H1 (cell line): ENCODE measurements around the gene ACACA. TPM values are rescaled to one million over a fixed set of nuclear protein-coding genes. Genes with fewer than 3 reads are reported as not detected.

ENCODE experiments used
- CTCF ChIA-PET: fragments of 300-600 bp; sonication (Branson Sonifier 250); formaldehyde crosslinking; loops from one replicate; lab custom pipeline; 2021; ENCODE audit not compliant: partially characterized antibody; lab: Charles Lee
- POLR2A ChIA-PET: fragments of 300-600 bp; sonication (Branson Sonifier 250); formaldehyde crosslinking; loops from one replicate; lab custom pipeline; 2021; ENCODE audit warnings: inconsistent platforms; ENCODE audit not compliant: partially characterized antibody; lab: Charles Lee
- DNase-seq, 2 experiments: peaks; one replicate each; pipeline versions ENCODE4 v3.0.0 to v3.0.0-alpha.2; 2010 to 2022; ENCODE audit warnings: low spot score in 2 of 2, low read depth in 1 of 2, mixed read lengths in 1 of 2
- FAIRE-seq: peaks from 2 replicates; lab custom pipeline; 2011; peaks lifted over from hg19 to GRCh38; lab: Jason Lieb, UNC
- H2AFZ ChIP-seq: 2 replicates; pipeline ENCODE4 v1.8.1; 2012; ENCODE audit warnings: low read length, inconsistent platforms
- H2AK5ac ChIP-seq: 2 replicates; pipeline ENCODE4 v1.6.1; 2013; ENCODE audit warnings: low read depth, low read length
- H2BK120ac ChIP-seq: replicated peaks from 2 replicates; pipeline ENCODE3; 2013; ENCODE audit warnings: low read depth, low read length, inconsistent platforms
- H2BK12ac ChIP-seq: 2 replicates; pipeline ENCODE4 v1.6.1; 2013; ENCODE audit warnings: low read depth, low read length
- H2BK15ac ChIP-seq: 2 replicates; pipeline ENCODE4 v1.6.1; 2013; ENCODE audit warnings: low read length
- H2BK20ac ChIP-seq: 2 replicates; pipeline ENCODE4 v1.6.1; 2013; ENCODE audit warnings: low read length
- H2BK5ac ChIP-seq: 2 replicates; pipeline ENCODE4 v1.6.1; 2013; ENCODE audit warnings: low read depth, low read length
- H3K14ac ChIP-seq: 2 replicates; pipeline ENCODE4 v1.6.1; 2013; ENCODE audit warnings: inconsistent platforms; ENCODE audit not compliant: insufficient read length
- H3K18ac ChIP-seq: 2 replicates; pipeline ENCODE4 v1.6.1; 2013; ENCODE audit warnings: low read length; ENCODE audit errors: extremely low read depth
- H3K23ac ChIP-seq: 2 replicates; pipeline ENCODE4 v1.6.1; 2013; ENCODE audit warnings: inconsistent platforms; ENCODE audit not compliant: insufficient read length
- H3K23me2 ChIP-seq: 2 replicates; pipeline ENCODE4 v1.6.1; 2013; ENCODE audit warnings: low read depth, low read length
- H3K27ac ChIP-seq: 2 replicates; pipeline ENCODE4 v1.6.1; 2011; ENCODE audit warnings: low read depth, low read length, inconsistent platforms
- H3K27me3 ChIP-seq, 4 experiments: replicated peaks in 1 of 4; 1 replicate in 1 of 4; 2 replicates in 3 of 4; pipeline versions ENCODE4 v1.6.1 to v1.8.1; 2011 to 2013; ENCODE audit warnings: low read length in 3 of 4, mild to moderate bottlenecking in 3 of 4, inconsistent platforms in 2 of 4, mixed read lengths in 2 of 4, moderate library complexity in 1 of 4; ENCODE audit not compliant: control insufficient read depth in 3 of 4, insufficient read depth in 3 of 4; ENCODE audit errors: extremely low read depth in 1 of 4
- H3K36me3 ChIP-seq, 4 experiments: 2 replicates each; pipeline versions ENCODE4 v1.6.1 to v1.8.1; 2011 to 2013; ENCODE audit warnings: mild to moderate bottlenecking in 4 of 4, low read length in 3 of 4, moderate library complexity in 2 of 4, control low read depth in 1 of 4, inconsistent platforms in 1 of 4; ENCODE audit not compliant: insufficient read depth in 4 of 4, control insufficient read depth in 2 of 4
- H3K4ac ChIP-seq: replicated peaks from 2 replicates; pipeline ENCODE3; 2013; ENCODE audit warnings: low read length, low read depth, mixed read lengths, inconsistent platforms; ENCODE audit not compliant: insufficient read length
- H3K4me1 ChIP-seq, 4 experiments: replicated peaks in 1 of 4; 1 replicate in 1 of 4; 2 replicates in 3 of 4; pipeline versions ENCODE4 v1.6.1 to v1.8.1; 2011 to 2013; ENCODE audit warnings: low read length in 3 of 4, inconsistent platforms in 2 of 4, mixed read lengths in 1 of 4; ENCODE audit not compliant: insufficient read depth in 4 of 4, control insufficient read depth in 3 of 4
- H3K4me2 ChIP-seq, 2 experiments: 2 replicates each; pipeline versions ENCODE4 v1.6.1 to v1.8.1; 2011 to 2013; ENCODE audit warnings: low read depth in 2 of 2, low read length in 2 of 2, control low read depth in 1 of 2, inconsistent platforms in 1 of 2, mild to moderate bottlenecking in 1 of 2; ENCODE audit not compliant: insufficient read depth in 1 of 2
- H3K4me3 ChIP-seq, 4 experiments: fragments of 200-600, 300-600 bp in 1 of 4; sonication (generic), shearing (Covaris generic), sonication (Bioruptor Twin) in 1 of 4; 2 replicates each; pipeline versions ENCODE4 v1.5.1 to v1.8.1; 2011 to 2016; ENCODE audit warnings: low read length in 4 of 4, low read depth in 3 of 4, control low read depth in 2 of 4, inconsistent platforms in 2 of 4, mild to moderate bottlenecking in 2 of 4, mixed read lengths in 1 of 4, moderate library complexity in 1 of 4; ENCODE audit not compliant: insufficient read depth in 2 of 4; ENCODE audit errors: extremely low read depth in 1 of 4
- H3K56ac ChIP-seq: replicated peaks from 2 replicates; pipeline ENCODE3; 2013; ENCODE audit warnings: low read depth, mild to moderate bottlenecking, mixed read lengths, low read length, inconsistent platforms; ENCODE audit not compliant: insufficient read length
- H3K79me1 ChIP-seq: 2 replicates; pipeline ENCODE4 v1.6.1; 2013; ENCODE audit warnings: low read depth, low read length, control low read depth
- H3K79me2 ChIP-seq, 2 experiments: 2 replicates each; pipeline versions ENCODE4 v1.6.1 to v1.8.1; 2012 to 2013; ENCODE audit warnings: low read length in 2 of 2, mild to moderate bottlenecking in 2 of 2, inconsistent platforms in 1 of 2; ENCODE audit not compliant: insufficient read depth in 2 of 2, control insufficient read depth in 1 of 2
- H3K9ac ChIP-seq, 4 experiments: replicated peaks in 1 of 4; 1 replicate in 1 of 4; 2 replicates in 3 of 4; pipeline versions ENCODE4 v1.6.1 to v1.8.1; 2011 to 2013; ENCODE audit warnings: low read depth in 3 of 4, low read length in 3 of 4, control low read depth in 2 of 4, mild to moderate bottlenecking in 2 of 4, moderate library complexity in 2 of 4, inconsistent platforms in 1 of 4; ENCODE audit errors: extremely low read depth in 1 of 4
- H3K9me3 ChIP-seq, 2 experiments: 2 replicates each; pipeline versions ENCODE4 v1.6.1 to v1.8.1; 2012 to 2013; ENCODE audit warnings: mild to moderate bottlenecking in 2 of 2, moderate library complexity in 2 of 2, control low read depth in 1 of 2, inconsistent platforms in 1 of 2, low read depth in 1 of 2, low read length in 1 of 2, mixed read lengths in 1 of 2; ENCODE audit not compliant: insufficient read depth in 2 of 2
- H4K20me1 ChIP-seq, 2 experiments: replicated peaks in 1 of 2; 2 replicates each; pipeline versions ENCODE3 to v1.8.1; 2011 to 2013; ENCODE audit warnings: inconsistent platforms in 2 of 2, low read length in 2 of 2, mild to moderate bottlenecking in 1 of 2; ENCODE audit not compliant: insufficient read depth in 2 of 2, control insufficient read depth in 1 of 2
- H4K5ac ChIP-seq: 2 replicates; pipeline ENCODE4 v1.6.1; 2013; ENCODE audit warnings: low read length, low read depth, mixed read lengths, inconsistent platforms; ENCODE audit not compliant: insufficient read length
- H4K8ac ChIP-seq: 2 replicates; pipeline ENCODE4 v1.8.0; 2013; ENCODE audit warnings: mild to moderate bottlenecking, moderate library complexity, low read length, inconsistent platforms; ENCODE audit not compliant: insufficient read depth; ENCODE audit errors: extremely low read depth
- H4K91ac ChIP-seq: replicated peaks from 2 replicates; pipeline ENCODE3; 2013; ENCODE audit warnings: low read length, mixed read lengths, inconsistent platforms; ENCODE audit not compliant: insufficient read length
- BACH1 ChIP-seq: IDR thresholded peaks from 2 replicates; pipeline ENCODE4 v1.6.1; 2012; ENCODE audit warnings: low read length, improper control_type of control experiment
- CEBPB ChIP-seq: IDR thresholded peaks from 2 replicates; pipeline ENCODE4 v1.6.1; 2012; ENCODE audit warnings: low read depth, low read length
- CHD2 ChIP-seq: IDR thresholded peaks from 2 replicates; pipeline ENCODE4 v1.6.1; 2012; ENCODE audit warnings: low read length, improper control_type of control experiment
- JUN ChIP-seq: IDR thresholded peaks from 2 replicates; pipeline ENCODE4 v1.6.1; 2011; ENCODE audit warnings: low read depth, mild to moderate bottlenecking, improper control_type of control experiment, low read length
- KDM1A ChIP-seq: fragments of 200-600, 300-600 bp; sonication (generic); IDR thresholded peaks from 2 replicates; pipeline ENCODE4 v1.7.1; 2016; ENCODE audit warnings: mild to moderate bottlenecking, low read length, borderline replicate concordance
- KDM4A ChIP-seq: IDR thresholded peaks from one replicate; pipeline ENCODE4 v1.7.1; 2012; ENCODE audit warnings: low read depth, mild to moderate bottlenecking, moderate library complexity, low read length, inconsistent platforms; ENCODE audit not compliant: severe bottlenecking
- MAFK ChIP-seq: IDR thresholded peaks from 2 replicates; pipeline ENCODE4 v1.6.1; 2012; ENCODE audit warnings: low read depth, mild to moderate bottlenecking, improper control_type of control experiment, low read length
- POLR2AphosphoS5 ChIP-seq: IDR thresholded peaks from 2 replicates; pipeline ENCODE4 v1.6.1; 2011; ENCODE audit warnings: low read depth, low read length
- RBBP5 ChIP-seq: IDR thresholded peaks from 2 replicates; pipeline ENCODE4 v1.7.1; 2012; ENCODE audit warnings: low read depth, mild to moderate bottlenecking, inconsistent platforms, low read length, moderate library complexity, borderline replicate concordance
- RFX5 ChIP-seq: IDR thresholded peaks from 2 replicates; pipeline ENCODE4 v1.6.1; 2011; ENCODE audit warnings: low read depth, low read length, improper control_type of control experiment, borderline replicate concordance
- SAP30 ChIP-seq: fragments of 300-600 bp; sonication (generic); IDR thresholded peaks from 2 replicates; pipeline ENCODE4 v1.7.1; 2012; ENCODE audit warnings: low read length, moderate library complexity, mild to moderate bottlenecking, inconsistent platforms; ENCODE audit not compliant: insufficient read depth, insufficient replicate concordance
- SIN3A ChIP-seq, 2 experiments: IDR thresholded peaks in 1 of 2; conservative IDR thresholded peaks in 1 of 2; 2 replicates each; pipeline ENCODE4 v1.6.1; 2011 to 2012; ENCODE audit warnings: low read length in 2 of 2, improper control_type of control experiment in 1 of 2, low read depth in 1 of 2, mild to moderate bottlenecking in 1 of 2
- SP1 ChIP-seq: IDR thresholded peaks from 2 replicates; pipeline ENCODE4 v1.6.1; 2011; ENCODE audit warnings: low read depth, low read length
- WGBS, 2 experiments: shearing (Covaris generic) in 1 of 2; methylation state at CpG; one replicate each; pipeline versions ENCODE4 v1.1.6 to v1.1.7; 2013 to 2015; ENCODE audit warnings: low lambda C conversion rate in 2 of 2, mixed read lengths in 2 of 2, inconsistent platforms in 1 of 2, low coverage in 1 of 2, missing lambda C conversion rate in 1 of 2; ENCODE audit not compliant: insufficient replicate concordance in 2 of 2, insufficient coverage in 1 of 2, insufficient read length in 1 of 2; ENCODE audit errors: extremely low coverage in 1 of 2, missing lambda C conversion rate in 1 of 2; 5-methylcytosine and 5-hydroxymethylcytosine counted together
- polyA plus RNA-seq, 7 experiments: library from polyadenylated mRNA; depleted of rRNA in 3 of 7; stranded (reverse) in 5 of 7; unstranded in 2 of 7; fragments of >200 nt in 5 of 7; fragments of 200-250 nt in 2 of 7; gene quantifications; 1 replicate in 5 of 7; 2 replicates in 1 of 7; 4 replicates in 1 of 7; pipeline versions ENCODE4 v1.2.1 to v1.2.3, GENCODE V29; 2011 to 2013; ENCODE audit warnings: missing spikeins in 2 of 7, mixed read lengths in 2 of 7
- total RNA-seq: library from RNA; stranded (reverse); fragmentation: NEBNext Ultra II Directional; extraction: Animal tissue kit (Norgen Biotek cat#: 25700); gene quantifications from 2 replicates; pipeline ENCODE4 v1.2.1, GENCODE V29; 2021
- TF ChIP-seq, protein P1 (sequence below): IDR thresholded peaks from 2 replicates; pipeline ENCODE4 v1.6.1; 2011; ENCODE audit warnings: low read length, improper control_type of control experiment

The ACACA gene
- total and polyA plus RNA-seq, 2 of the 8 experiments (the other 6 are each of a cell fraction or from before 2014, with no cell fraction given) = 74.0 to 160 TPM

DNA sequence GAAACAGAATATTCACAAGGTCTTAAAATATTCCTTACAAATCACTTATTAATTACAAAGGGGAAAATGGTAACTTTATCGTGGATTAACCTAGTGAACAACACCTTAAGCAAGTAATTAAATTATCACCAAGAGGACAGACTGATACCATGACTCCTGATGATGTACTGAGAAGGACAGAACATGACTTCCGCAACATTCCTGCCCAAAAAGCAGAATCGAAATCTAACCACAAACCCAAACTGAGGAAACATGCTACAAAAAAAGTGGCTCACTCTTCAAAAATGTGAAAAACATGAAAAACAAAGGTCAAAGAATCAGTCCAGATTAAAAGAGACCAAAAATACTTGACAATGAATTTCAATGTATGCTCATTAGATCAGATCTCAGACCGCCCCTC is 306.4 kb downstream of the ACACA start:
- no peak overlapping the region for H3K27ac ChIP-seq
- TF ChIP-seq SP1 (no peak), SIN3A (conservative IDR thresholded peaks at IDR 0.05 in 1 of 2, IDR thresholded peaks at IDR 0.05 in 1 of 2; ENCODE audit: low read depth in 1 of 2, low read length in 2 of 2) (no peak), CHD2 (no peak), BACH1 (no peak), JUN (no peak), MAFK (no peak), RFX5 (no peak), POLR2AphosphoS5 (no peak), KDM1A (no peak), SAP30 (no peak), KDM4A (no peak), CEBPB (no peak), RBBP5 (no peak)
- TF ChIP-seq, protein P1, sequence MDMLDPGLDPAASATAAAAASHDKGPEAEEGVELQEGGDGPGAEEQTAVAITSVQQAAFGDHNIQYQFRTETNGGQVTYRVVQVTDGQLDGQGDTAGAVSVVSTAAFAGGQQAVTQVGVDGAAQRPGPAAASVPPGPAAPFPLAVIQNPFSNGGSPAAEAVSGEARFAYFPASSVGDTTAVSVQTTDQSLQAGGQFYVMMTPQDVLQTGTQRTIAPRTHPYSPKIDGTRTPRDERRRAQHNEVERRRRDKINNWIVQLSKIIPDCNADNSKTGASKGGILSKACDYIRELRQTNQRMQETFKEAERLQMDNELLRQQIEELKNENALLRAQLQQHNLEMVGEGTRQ = no peak

More for the DNA sequence above, 306.4 kb downstream of the ACACA start:
- Histone ChIP-seq H3K9me3 (no peaks in the 10 kb centered on the region), H3K36me3 (peaks cover 19 to 34% (median 23%) of the 10 kb centered on the region in 4 experiments; a peak in 7 of 8 replicates), H3K9ac (no peak overlapping the region), H3K4me1 (peaks cover 5 to 10% (median 9%) of the 10 kb centered on the region in 4 experiments; a peak in 5 of 7 replicates), H3K56ac (no peak overlapping the region), H4K8ac (no peak overlapping the region), H2AFZ (no peak overlapping the region), H4K91ac (no peak overlapping the region), H4K20me1 (no peaks in the 10 kb centered on the region), H3K4me3 (no peak overlapping the region), H3K79me2 (no peaks in the 10 kb centered on the region), H3K23me2 (peaks cover 1% of the 10 kb centered on the region; the same call in 1 of the 2 replicates), H3K4ac (no peak overlapping the region), H3K14ac (no peak overlapping the region), H3K4me2 (no peak overlapping the region), H2BK5ac (no peak overlapping the region), H2AK5ac (no peak overlapping the region), H2BK20ac (no peak overlapping the region), H3K23ac (no peak overlapping the region), H3K27me3 (no peaks in the 10 kb centered on the region), H3K18ac (no peak overlapping the region), H2BK12ac (no peak overlapping the region), H4K5ac (no peak overlapping the region), H2BK15ac (no peak overlapping the region), H3K79me1 (0 out of 2 replicates have a peak, but pooled peaks cover 4% of the 10 kb centered on the region), H2BK120ac (no peak overlapping the region)
- ChIA-PET POLR2A (no interaction called here), CTCF (no interaction called here)
- no peak for FAIRE-seq
- WGBS, 2 experiments = 93% methylated on average over 4 of the region's 4 CpGs; no CpG with 5 or more reads in 1 of the 2 experiments
- no peak for DNase-seq
